ENCODE results near the gene PPP1R26. TPM values are rescaled to one million over a fixed set of nuclear protein-coding genes. Genes with fewer than 3 reads are reported as not detected.
A peak's percentile ranks its signal among the peaks of the same experiment; 100 is the strongest.

The PPP1R26 gene
- total and polyA plus RNA-seq, 2 of the 8 experiments (the other 6 are each of a cell fraction or from before 2014, with no cell fraction given), result 9.8 to 32.7 TPM

- DNase-seq (ENCODE audit: low read depth in 1 of 2, low spot score in 2 of 2) (no peak), FAIRE-seq (no peak)
- Histone ChIP-seq H2BK12ac (ENCODE audit: low read depth, low read length) (no peak overlapping the region), H3K79me2 (ENCODE audit: control insufficient read depth in 1 of 2, insufficient read depth in 2 of 2, low read length in 2 of 2) (peaks cover 0 to 16% of the 10 kb centered on the region in 2 experiments; a peak in 2 of 4 replicates), H3K56ac (replicated peaks; ENCODE audit: insufficient read length, low read depth, low read length) (no peak overlapping the region), H3K9ac (replicated peaks in 1 of 4; ENCODE audit: extremely low read depth in 1 of 4, low read depth in 3 of 4, low read length in 3 of 4) (0 out of 7 replicates have a peak overlapping the region, but pooled peaks of 1 of the 4 experiments have one; percentile 16), H3K4me1 (replicated peaks in 1 of 4; ENCODE audit: control insufficient read depth in 3 of 4, insufficient read depth in 4 of 4, low read length in 3 of 4) (peaks cover 0 to 19% (median 12%) of the 10 kb centered on the region in 4 experiments; a peak in 6 of 7 replicates), H2BK15ac (ENCODE audit: low read length) (no peak overlapping the region), H4K5ac (ENCODE audit: insufficient read length, low read depth, low read length) (no peak overlapping the region), H2BK5ac (ENCODE audit: low read depth, low read length) (no peak overlapping the region), H3K27ac (ENCODE audit: low read depth, low read length) (no peak overlapping the region), H3K36me3 (ENCODE audit: control insufficient read depth in 2 of 4, insufficient read depth in 4 of 4, low read length in 3 of 4) (peaks cover 8 to 30% (median 20%) of the 10 kb centered on the region in 4 experiments; a peak in 7 of 8 replicates), H2AK5ac (ENCODE audit: low read depth, low read length) (no peak overlapping the region), H4K20me1 (replicated peaks in 1 of 2; ENCODE audit: control insufficient read depth in 1 of 2, insufficient read depth in 2 of 2, low read length in 2 of 2) (peaks cover 15 to 18% of the 10 kb centered on the region in 2 experiments), H3K4me3 (ENCODE audit: extremely low read depth in 1 of 4, insufficient read depth in 2 of 4, low read depth in 3 of 4, low read length in 4 of 4) (peak overlapping the region in 3 of 4 experiments; percentile 9 to 86 (median 10); a peak in 3 of 8 replicates), H2BK120ac (replicated peaks; ENCODE audit: low read depth, low read length) (no peak overlapping the region), H3K4me2 (ENCODE audit: insufficient read depth in 1 of 2, low read depth in 2 of 2, low read length in 2 of 2) (peak overlapping the region; percentile 62 to 87; a peak in 2 of 4 replicates), H3K14ac (ENCODE audit: insufficient read length) (no peak overlapping the region), H4K91ac (replicated peaks; ENCODE audit: insufficient read length, low read length) (no peak overlapping the region), H4K8ac (ENCODE audit: extremely low read depth, insufficient read depth, low read length) (no peak overlapping the region), H3K9me3 (ENCODE audit: insufficient read depth in 2 of 2, low read depth in 1 of 2, low read length in 1 of 2) (no peaks in the 10 kb centered on the region), H3K18ac (ENCODE audit: extremely low read depth, low read length) (no peak overlapping the region), H3K79me1 (ENCODE audit: low read depth, low read length) (0 out of 2 replicates have a peak, but pooled peaks cover 3% of the 10 kb centered on the region), H3K27me3 (replicated peaks in 1 of 4; ENCODE audit: control insufficient read depth in 3 of 4, extremely low read depth in 1 of 4, insufficient read depth in 3 of 4, low read length in 3 of 4) (no peaks in the 10 kb centered on the region; a peak in 1 of 7 replicates), H3K23me2 (ENCODE audit: low read depth, low read length) (peaks cover 8% of the 10 kb centered on the region; the same call in 1 of the 2 replicates), H2BK20ac (ENCODE audit: low read length) (no peak overlapping the region), H3K23ac (ENCODE audit: insufficient read length) (no peak overlapping the region), H2AFZ (ENCODE audit: low read length) (no peak overlapping the region), H3K4ac (replicated peaks; ENCODE audit: insufficient read length, low read depth, low read length) (no peak overlapping the region)
- POLR2A ChIA-PET (ENCODE audit: partially characterized antibody), result interaction anchor here (1.0 to 1.1 kb wide), 3 partner anchors 13 to 22 kb away, joined by 3 to 4 read pairs (median 3); no protein-coding TSS in a partner anchor
- TF ChIP-seq YY1 (IDR thresholded peaks at IDR 0.05; ENCODE audit: low read depth, low read length) (no peak), ATF2 (IDR thresholded peaks at IDR 0.05; ENCODE audit: low read length) (no peak), RAD21 (IDR thresholded peaks at IDR 0.05 in 1 of 2, conservative IDR thresholded peaks at IDR 0.05 in 1 of 2; ENCODE audit: low read depth in 2 of 2, low read length in 2 of 2) (no peak), SAP30 (IDR thresholded peaks at IDR 0.05; ENCODE audit: insufficient read depth, insufficient replicate concordance, low read length) (no peak), BCL11A (IDR thresholded peaks at IDR 0.05; ENCODE audit: low read depth in 2 of 2, low read length in 2 of 2) (no peak), SP2 (IDR thresholded peaks at IDR 0.05; ENCODE audit: low read length) (no peak), CBX5 (IDR thresholded peaks at IDR 0.05; ENCODE audit: low read depth, low read length) (no peak)
- TF ChIP-seq, protein P1, sequence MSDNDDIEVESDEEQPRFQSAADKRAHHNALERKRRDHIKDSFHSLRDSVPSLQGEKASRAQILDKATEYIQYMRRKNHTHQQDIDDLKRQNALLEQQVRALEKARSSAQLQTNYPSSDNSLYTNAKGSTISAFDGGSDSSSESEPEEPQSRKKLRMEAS (IDR thresholded peaks at IDR 0.05), result no peak
- CTCF ChIA-PET (ENCODE audit: partially characterized antibody), result interaction anchor here (0.6 kb wide), 1 partner anchor 291 kb away, joined by 3 read pairs; no protein-coding TSS in a partner anchor
- WGBS, 2 experiments (ENCODE audit: extremely low coverage in 1 of 2, insufficient coverage in 1 of 2, insufficient read length in 1 of 2, insufficient replicate concordance in 2 of 2, low coverage in 1 of 2, low lambda C conversion rate in 2 of 2, missing lambda C conversion rate in 1 of 2), result 88% methylated on average over 14 of the region's 15 CpGs; no CpG with 5 or more reads in 1 of the 2 experiments
Measured at GRCh38 chr9:135502168-135502872, 22.7 kb downstream of the PPP1R26 start.
